Measurements from ENCODE around the gene WDR47. TPM values are rescaled to one million over a fixed set of nuclear protein-coding genes. Genes with fewer than 3 reads are reported as not detected.

Gene WDR47
- total RNA-seq, 2 experiments from 2014 or later: 16.2 to 18.7 TPM

Other genes with a start within 250 kb of the WDR47 start
- not detected for gene AKNAD1, start 185.0 kb downstream of the WDR47 start, total RNA-seq
- under 1 TPM; 0.33 to 0.36 TPM for gene GPSM2, start 165.1 kb downstream of the WDR47 start, total RNA-seq
- gene CLCC1, start 78.6 kb downstream of the WDR47 start, total RNA-seq: 1 to 10 TPM; 8.6 to 9.1 TPM
- gene TAF13, start 33.9 kb upstream of the WDR47 start, total RNA-seq: 10 to 100 TPM; 25.9 to 26.5 TPM
- gene TMEM167B, start 48.7 kb upstream of the WDR47 start, total RNA-seq: 10 to 100 TPM; 70.2 to 71.0 TPM
- gene ELAPOR1, start 72.0 kb upstream of the WDR47 start, total RNA-seq: 10 to 100 TPM; 14.2 to 16.1 TPM
- 100 to 1,000 TPM; 122 to 131 TPM for gene SARS1, start 171.8 kb upstream of the WDR47 start, total RNA-seq
- gene CELSR2, start 207.4 kb upstream of the WDR47 start, total RNA-seq: 1 to 10 TPM; 3.6 TPM
- gene PSRC1, start 241.0 kb upstream of the WDR47 start, total RNA-seq: under 1 TPM; 0.22 to 0.91 TPM

Measured in CD4-positive, alpha-beta T cell (primary cell).